ENCODE measurements around the gene PIAS4.

Gene PIAS4

GRCh38 chr19:4042731-4043082 is 35.2 kb downstream of the PIAS4 start:
- no peak for DNase-seq (ENCODE audit: low read depth)

GRCh38 chr19:4043401-4043800 is 35.9 kb downstream of the PIAS4 start:
- DNase-seq (ENCODE audit: low read depth), result no peak

- no peak for DNase-seq (ENCODE audit: low read depth)
Measured at GRCh38 chr19:4043966-4044715, 36.6 kb downstream of the PIAS4 start.

- no peak for DNase-seq (ENCODE audit: low read depth)
Measured at GRCh38 chr19:4044990-4045465, 37.5 kb downstream of the PIAS4 start.

GRCh38 chr19:4045597-4046361 is 38.2 kb downstream of the PIAS4 start:
- no peak for DNase-seq (ENCODE audit: low read depth)

- DNase-seq (ENCODE audit: low read depth), result no peak
Measured at GRCh38 chr19:4046362-4046691, 38.8 kb downstream of the PIAS4 start.

GRCh38 chr19:4046946-4047683 is 39.6 kb downstream of the PIAS4 start:
- DNase-seq (ENCODE audit: low read depth), result no peak

GRCh38 chr19:4049432-4049831 is 41.9 kb downstream of the PIAS4 start:
- no peak for DNase-seq (ENCODE audit: low read depth)

- DNase-seq (ENCODE audit: low read depth), result no peak
Measured at GRCh38 chr19:4051175-4052101, 43.9 kb downstream of the PIAS4 start.

GRCh38 chr19:4052114-4052992 is 44.8 kb downstream of the PIAS4 start:
- DNase-seq (ENCODE audit: low read depth), result no peak

- DNase-seq (ENCODE audit: low read depth), result no peak
Measured at GRCh38 chr19:4052993-4053422, 45.5 kb downstream of the PIAS4 start.

GRCh38 chr19:4053423-4054324 is 46.1 kb downstream of the PIAS4 start:
- no peak for DNase-seq (ENCODE audit: low read depth)

GRCh38 chr19:4054441-4055208 is 47.1 kb downstream of the PIAS4 start:
- DNase-seq (ENCODE audit: low read depth), result no peak

- DNase-seq (ENCODE audit: low read depth), result no peak
Measured at GRCh38 chr19:4055209-4055552, 47.6 kb downstream of the PIAS4 start.

- DNase-seq (ENCODE audit: low read depth), result no peak
Measured at GRCh38 chr19:4057931-4058692, 50.6 kb downstream of the PIAS4 start.

- no peak for DNase-seq (ENCODE audit: low read depth)
Measured at GRCh38 chr19:4058693-4059452, 51.3 kb downstream of the PIAS4 start.

- no peak for DNase-seq (ENCODE audit: low read depth)
Measured at GRCh38 chr19:4059453-4059871, 51.9 kb downstream of the PIAS4 start.
